Sigmoid colon (tissue), 7 donors: ENCODE data around the gene RPL18. TPM values are rescaled to one million over a fixed set of nuclear protein-coding genes. Genes with fewer than 3 reads are reported as not detected.

ENCODE experiments used
- DNase-seq: peaks from one replicate; pipeline ENCODE4 v3.0.0-alpha.2; 2019
- H3K27ac ChIP-seq, 4 donors: fragments of 200-600 bp; sonication (generic); one replicate each; pipeline ENCODE4 v1.5.1; 2016 to 2019; ENCODE audit warnings: mild to moderate bottlenecking in 1 of 4
- H3K27me3 ChIP-seq, 3 donors: fragments of 200-600 bp; sonication (generic); one replicate each; pipeline ENCODE4 v1.5.1; 2019; ENCODE audit warnings: mild to moderate bottlenecking in 1 of 3
- H3K36me3 ChIP-seq, 4 donors: fragments of 200-600 bp; sonication (generic); one replicate each; pipeline ENCODE4 v1.5.1; 2016 to 2019
- H3K4me1 ChIP-seq, 4 donors: fragments of 200-600 bp; sonication (generic); one replicate each; pipeline ENCODE4 v1.5.1; 2017 to 2019
- H3K4me3 ChIP-seq, 4 donors: fragments of 200-600 bp; sonication (generic); one replicate each; pipeline ENCODE4 v1.5.1; 2017 to 2019; ENCODE audit warnings: mild to moderate bottlenecking in 2 of 4, moderate library complexity in 1 of 4
- H3K9me3 ChIP-seq, 4 donors: fragments of 200-600 bp in 3 of 4; sonication (generic) in 3 of 4; one replicate each; pipeline versions ENCODE4 v1.5.1 to v1.6.1; 2013 to 2019
- EP300 ChIP-seq, 4 donors: sonication (generic); formaldehyde crosslinking; IDR thresholded peaks; one replicate each; pipeline ENCODE4 v1.6.1; 2017; ENCODE audit warnings: antibody characterized with exemption in 4 of 4
- POLR2A ChIP-seq, 2 donors: fragments of 450-650 bp; IDR thresholded peaks; one replicate each; pipeline ENCODE4 v1.6.1; 2016; ENCODE audit warnings: antibody characterized with exemption in 2 of 2, mild to moderate bottlenecking in 2 of 2, moderate library complexity in 2 of 2
- POLR2AphosphoS5 ChIP-seq, 4 donors: sonication (generic); formaldehyde crosslinking; IDR thresholded peaks; one replicate each; pipeline ENCODE4 v1.6.1; 2017; ENCODE audit warnings: antibody characterized with exemption in 4 of 4
- WGBS, 2 donors: extraction: QIAGEN DNeasy Blood & Tissue Kit; methylation state at CpG; one replicate each; pipeline ENCODE4 v1.1.7; 2013; 5-methylcytosine and 5-hydroxymethylcytosine counted together
- intact Hi-C: fragments of 100-400 bp; cut with DNase I; formaldehyde crosslinking; loops from one replicate; pipeline ENCODE4 v1.15.1; 2023
- polyA plus RNA-seq, 3 donors: library from polyadenylated mRNA; stranded (reverse); fragments of 200-250 nt; gene quantifications; one replicate each; pipeline ENCODE4 v1.2.3, GENCODE V29; 2013
- total RNA-seq, 4 donors: library from RNA; depleted of rRNA; stranded (reverse); fragments of >200 nt; gene quantifications; one replicate each; pipeline ENCODE4 v1.1.0, GENCODE V29; 2016
- TF ChIP-seq, protein P1 (sequence below), 4 experiments: fragments of 450-650 bp in 3 of 4; fragments of 200-600 bp in 1 of 4; IDR thresholded peaks; one replicate each; pipeline ENCODE4 v1.5.1; 2016 to 2019; ENCODE audit warnings: antibody characterized with exemption in 4 of 4, mild to moderate bottlenecking in 3 of 4, moderate library complexity in 2 of 4
- donor health status: healthy with polysubstance abuse.
- donor health status: Bipolar disorder and iron deficiency.
- donor health status: healthy.

The RPL18 gene
- total and polyA plus RNA-seq, 7 donors = 2,118 to 3,791 (median 2,808) TPM

DNA sequence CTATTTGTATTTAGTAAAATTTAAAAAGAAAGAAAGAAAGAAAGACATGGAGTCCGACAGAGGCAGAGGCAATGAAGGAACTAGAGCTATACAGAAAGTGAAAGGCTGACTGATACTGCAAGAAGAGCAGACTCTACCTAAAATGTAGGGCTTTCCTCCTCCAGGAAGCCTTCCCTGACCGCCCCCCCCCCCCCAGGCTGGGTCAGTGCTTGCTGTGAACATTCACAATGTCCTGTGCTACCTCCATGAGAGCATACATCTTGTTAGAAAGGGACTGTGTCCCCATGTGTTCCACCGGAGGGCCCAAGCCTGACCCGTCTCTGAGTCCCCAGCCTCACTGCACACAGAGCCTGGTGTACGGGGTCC is 32.7 kb upstream of the RPL18 start:
- no peak for DNase-seq
- no peak overlapping the region for H3K4me3 ChIP-seq
- TF ChIP-seq POLR2A (IDR thresholded peaks at IDR 0.05) (no peak), EP300 (IDR thresholded peaks at IDR 0.05) (no peak), POLR2AphosphoS5 (IDR thresholded peaks at IDR 0.05) (no peak)
- TF ChIP-seq, protein P1, sequence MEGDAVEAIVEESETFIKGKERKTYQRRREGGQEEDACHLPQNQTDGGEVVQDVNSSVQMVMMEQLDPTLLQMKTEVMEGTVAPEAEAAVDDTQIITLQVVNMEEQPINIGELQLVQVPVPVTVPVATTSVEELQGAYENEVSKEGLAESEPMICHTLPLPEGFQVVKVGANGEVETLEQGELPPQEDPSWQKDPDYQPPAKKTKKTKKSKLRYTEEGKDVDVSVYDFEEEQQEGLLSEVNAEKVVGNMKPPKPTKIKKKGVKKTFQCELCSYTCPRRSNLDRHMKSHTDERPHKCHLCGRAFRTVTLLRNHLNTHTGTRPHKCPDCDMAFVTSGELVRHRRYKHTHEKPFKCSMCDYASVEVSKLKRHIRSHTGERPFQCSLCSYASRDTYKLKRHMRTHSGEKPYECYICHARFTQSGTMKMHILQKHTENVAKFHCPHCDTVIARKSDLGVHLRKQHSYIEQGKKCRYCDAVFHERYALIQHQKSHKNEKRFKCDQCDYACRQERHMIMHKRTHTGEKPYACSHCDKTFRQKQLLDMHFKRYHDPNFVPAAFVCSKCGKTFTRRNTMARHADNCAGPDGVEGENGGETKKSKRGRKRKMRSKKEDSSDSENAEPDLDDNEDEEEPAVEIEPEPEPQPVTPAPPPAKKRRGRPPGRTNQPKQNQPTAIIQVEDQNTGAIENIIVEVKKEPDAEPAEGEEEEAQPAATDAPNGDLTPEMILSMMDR (IDR thresholded peaks at IDR 0.05) = no peak
- peaks cover 0 to 4% (median 0%) of the 10 kb centered on the region in 4 donors for H3K4me1 ChIP-seq
- no peaks in the 10 kb centered on the region for H3K36me3 ChIP-seq
- 83 to 90% methylated on average over 5 of the region's 5 CpGs for WGBS, 2 donors
- no peak overlapping the region for H3K27ac ChIP-seq
- intact Hi-C loops = no loop called here
- H3K27me3 ChIP-seq = no peaks in the 10 kb centered on the region
- no peaks in the 10 kb centered on the region for H3K9me3 ChIP-seq

DNA sequence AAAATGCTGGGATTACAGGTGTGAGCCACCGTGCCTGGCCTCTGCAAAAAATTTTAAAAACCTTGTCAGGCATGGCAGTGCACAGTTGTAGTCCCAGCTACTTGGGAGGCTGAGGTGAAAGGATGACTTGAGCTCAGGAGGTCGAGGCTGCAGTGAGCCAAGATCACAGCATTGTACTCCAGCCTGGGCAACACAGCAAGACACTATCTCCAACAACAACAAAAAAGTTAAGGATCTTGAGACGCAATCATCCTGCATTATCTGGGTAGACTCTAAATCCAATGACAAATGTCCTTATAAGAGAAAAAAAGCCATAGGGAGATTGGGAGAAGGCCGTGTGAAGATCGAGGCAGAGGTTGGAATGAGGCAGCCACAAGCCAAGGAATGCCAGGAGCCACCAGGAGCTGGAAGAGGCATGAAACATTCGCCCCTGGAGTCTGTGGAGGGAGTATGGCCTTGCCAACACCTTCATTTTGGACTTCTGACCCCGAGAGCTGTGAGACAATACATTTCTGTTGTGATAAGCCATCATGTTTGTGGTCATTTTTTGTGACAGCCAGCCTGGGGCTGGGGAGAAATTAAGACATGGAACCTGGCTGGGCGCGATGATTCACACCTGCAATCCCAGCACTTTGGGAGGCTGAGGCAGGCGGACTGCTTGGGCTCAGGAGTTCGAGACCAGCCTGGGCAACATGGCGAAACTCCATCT is 32.1 kb upstream of the RPL18 start:
- H3K36me3 ChIP-seq = no peaks in the 10 kb centered on the region
- peaks cover 0 to 4% (median 2%) of the 10 kb centered on the region in 4 donors for H3K4me1 ChIP-seq
- H3K4me3 ChIP-seq = no peak overlapping the region
- no peak overlapping the region for H3K27ac ChIP-seq
- no peaks in the 10 kb centered on the region for H3K27me3 ChIP-seq
- no peak for TF ChIP-seq POLR2A (IDR thresholded peaks at IDR 0.05)
- no peak for TF ChIP-seq EP300 (IDR thresholded peaks at IDR 0.05)
- TF ChIP-seq, protein P1 (IDR thresholded peaks at IDR 0.05) = no peak
- TF ChIP-seq POLR2AphosphoS5 (IDR thresholded peaks at IDR 0.05) = no peak
- no peak for DNase-seq
- H3K9me3 ChIP-seq = no peaks in the 10 kb centered on the region
- intact Hi-C loops = no loop called here
- 80 to 91% methylated on average over 12 of the region's 12 CpGs for WGBS, 2 donors

DNA sequence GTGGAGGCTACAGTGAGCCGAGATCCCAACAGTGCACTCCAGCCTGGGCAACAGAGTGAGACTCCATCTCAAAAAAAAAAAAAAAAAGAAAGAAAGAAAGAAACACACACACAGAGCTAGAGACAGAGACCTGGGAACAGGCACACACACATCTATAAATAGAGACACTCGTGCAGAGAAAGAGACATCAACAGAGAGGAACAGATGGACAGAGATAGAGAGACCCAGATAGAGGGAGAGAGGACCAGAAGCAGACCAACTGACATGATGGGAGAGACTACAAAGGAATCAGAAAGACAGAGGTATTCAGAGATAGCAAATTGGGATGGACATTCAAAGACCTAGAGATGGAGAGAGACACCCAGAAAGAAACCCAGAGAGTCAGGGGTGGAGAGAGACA is 29.2 kb upstream of the RPL18 start:
- peaks cover 0 to 22% (median 20%) of the 10 kb centered on the region in 4 donors for H3K4me1 ChIP-seq
- TF ChIP-seq, protein P1 (IDR thresholded peaks at IDR 0.05) = no peak
- TF ChIP-seq POLR2AphosphoS5 (IDR thresholded peaks at IDR 0.05) (no peak), POLR2A (IDR thresholded peaks at IDR 0.05) (no peak), EP300 (IDR thresholded peaks at IDR 0.05) (no peak)
- no peaks in the 10 kb centered on the region for H3K36me3 ChIP-seq
- 55 to 74% methylated on average over 2 of the region's 2 CpGs for WGBS, 2 donors
- no peaks in the 10 kb centered on the region for H3K27me3 ChIP-seq
- intact Hi-C loops = loop anchor here (5.0 kb wide), 1 partner anchor 189 kb away; the partner anchor contains the start of gene HSD17B14
- no peak overlapping the region for H3K4me3 ChIP-seq
- no peaks in the 10 kb centered on the region for H3K9me3 ChIP-seq
- no peak for DNase-seq
- H3K27ac ChIP-seq = no peak overlapping the region

DNA sequence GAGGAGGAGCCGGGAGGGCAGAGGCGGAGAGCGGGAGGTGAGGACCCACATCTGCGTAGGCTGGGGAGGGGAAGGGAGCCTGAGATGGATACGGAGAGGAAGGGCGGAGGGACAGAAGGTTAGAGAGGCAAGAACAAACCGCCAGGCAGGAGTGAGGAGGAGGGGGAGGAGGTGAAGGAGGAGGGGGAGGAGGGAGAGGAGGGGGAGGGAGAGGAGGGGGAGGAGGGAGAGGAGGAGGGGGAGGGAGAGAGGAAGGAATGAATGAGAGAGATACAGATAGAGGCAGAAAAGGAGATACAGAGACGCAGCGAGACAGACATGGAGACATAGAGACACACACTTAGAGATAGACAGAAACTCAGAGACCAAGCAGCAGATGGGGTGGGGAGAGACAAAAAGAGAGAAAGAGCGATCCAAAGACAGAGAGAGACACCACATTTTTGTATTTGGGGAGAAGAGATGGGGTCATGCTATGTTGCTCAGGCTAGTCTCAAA is 27.8 kb upstream of the RPL18 start:
- H3K27me3 ChIP-seq = no peaks in the 10 kb centered on the region
- H3K4me3 ChIP-seq = peak overlapping the region in 3 of 4 donors; percentile 48 to 63 (median 58)
- H3K9me3 ChIP-seq = no peaks in the 10 kb centered on the region
- 11 to 14% methylated on average over 8 to 9 of the region's 10 CpGs for WGBS, 2 donors
- DNase-seq = no peak
- H3K4me1 ChIP-seq = peaks cover 0 to 22% (median 20%) of the 10 kb centered on the region in 4 donors
- H3K27ac ChIP-seq = peak overlapping the region; percentile 88 to 94 (median 92)
- intact Hi-C loops = loop anchor here (1.0 to 5.0 kb wide), 5 partner anchors 28 to 191 kb away; partner anchors contain the start of gene HSD17B14
- H3K36me3 ChIP-seq = no peaks in the 10 kb centered on the region
- TF ChIP-seq POLR2A (IDR thresholded peaks at IDR 0.05) (no peak), POLR2AphosphoS5 (IDR thresholded peaks at IDR 0.05) (no peak), EP300 (IDR thresholded peaks at IDR 0.05) (no peak)
- TF ChIP-seq, protein P1 (IDR thresholded peaks at IDR 0.05) = no peak
